Activated CD8-positive, alpha-beta T cell treated with anti-CD3 and anti-CD28 coated beads for 36 hours (primary cell): ENCODE data around the gene NCOA1. TPM values are rescaled to one million over a fixed set of nuclear protein-coding genes. Genes with fewer than 3 reads are reported as not detected.

ENCODE experiments used
- ATAC-seq: fragments of 200-7000 bp; cut with Tn5 transposase; one replicate; pipeline ENCODE4 v1.10.0; 2021; ENCODE audit warnings: mild to moderate bottlenecking, moderate library complexity
- CTCF ChIA-PET: fragments of 350-600 bp; sonication (Branson Sonifier 250); formaldehyde crosslinking; loops from one replicate; lab custom pipeline; 2021; ENCODE audit warnings: antibody characterized with exemption; lab: Charles Lee
- POLR2A ChIA-PET: fragments of 350-600 bp; sonication (Branson Sonifier 250); formaldehyde crosslinking; loops from one replicate; lab custom pipeline; 2021; ENCODE audit warnings: antibody characterized with exemption; lab: Charles Lee
- DNase-seq: peaks from one replicate; pipeline ENCODE4 v3.0.0-alpha.2; 2020
- H3K27ac Mint-ChIP-seq: one replicate; pipeline ENCODE4 v1.8.0; 2021; ENCODE audit warnings: mild to moderate bottlenecking, mixed read lengths
- H3K27me3 Mint-ChIP-seq: one replicate; pipeline ENCODE4 v1.8.0; 2021; ENCODE audit warnings: mixed read lengths
- H3K36me3 Mint-ChIP-seq: one replicate; pipeline ENCODE4 v1.8.0; 2021; ENCODE audit warnings: low read depth, mixed read lengths
- H3K4me1 Mint-ChIP-seq: one replicate; pipeline ENCODE4 v1.8.0; 2021; ENCODE audit warnings: low read depth, mixed read lengths
- H3K4me3 Mint-ChIP-seq: one replicate; pipeline ENCODE4 v1.8.0; 2021; ENCODE audit warnings: mild to moderate bottlenecking, moderate library complexity, mixed read lengths
- H3K9me3 Mint-ChIP-seq: one replicate; pipeline ENCODE4 v1.8.0; 2021; ENCODE audit warnings: mixed read lengths
- CTCF ChIP-seq: fragments of 200-600 bp; IDR thresholded peaks from one replicate; pipeline ENCODE4 v1.8.0; 2022; ENCODE audit warnings: antibody characterized with exemption, mild to moderate bottlenecking
- intact Hi-C: fragments of 100-400 bp; cut with micrococcal nuclease; formaldehyde crosslinking; loops from one replicate; pipeline ENCODE4 v1.10.0; 2022
- total RNA-seq, 2 experiments: library from RNA; stranded (reverse); gene quantifications; one replicate each; pipeline ENCODE4 v1.2.3, GENCODE V29; 2021

NCOA1 gene
- total RNA-seq, 2 experiments from 2014 or later = 16.8 to 17.1 TPM

- Mint-ChIP-seq H3K9me3 (no peaks in the 10 kb centered on the region), H3K27ac (peak overlapping the region; percentile 90), H3K4me3 (peak overlapping the region; percentile 87), H3K4me1 (peaks cover 41% of the 10 kb centered on the region), H3K36me3 (no peaks in the 10 kb centered on the region), H3K27me3 (no peaks in the 10 kb centered on the region)
- ATAC-seq (no peak), DNase-seq (no peak)
- POLR2A ChIA-PET = interaction anchor here (0.6 to 1.3 kb wide), 4 partner anchors 40 to 279 kb away, joined by 3 read pairs; no protein-coding TSS in a partner anchor
- CTCF ChIA-PET = interaction anchor here (0.9 to 3.4 kb wide), 3 partner anchors 17 to 80 kb away, joined by 3 to 12 read pairs (median 5); no protein-coding TSS in a partner anchor
- no peak for TF ChIP-seq CTCF
- intact Hi-C loops = no loop called here
These were observed 1.4 kb upstream of the NCOA1 start for GRCh38 chr2:24489465-24490180.

- Mint-ChIP-seq H3K27me3 (no peaks in the 10 kb centered on the region), H3K4me3 (peak overlapping the region; percentile 87), H3K27ac (peak overlapping the region; percentile 90), H3K4me1 (peaks cover 44% of the 10 kb centered on the region), H3K9me3 (no peaks in the 10 kb centered on the region), H3K36me3 (no peaks in the 10 kb centered on the region)
- DNase-seq (peak; percentile 27), ATAC-seq (no peak)
- TF ChIP-seq CTCF = no peak
- POLR2A ChIA-PET = interaction anchor here (0.6 to 1.5 kb wide), 4 partner anchors 35 to 217 kb away, joined by 3 to 4 read pairs (median 3); no protein-coding TSS in a partner anchor
- intact Hi-C loops = no loop called here
- CTCF ChIA-PET = interaction anchor here (1.5 to 3.4 kb wide), 3 partner anchors 17 to 80 kb away, joined by 3 to 12 read pairs (median 5); no protein-coding TSS in a partner anchor
These were observed 819 bp upstream of the NCOA1 start for GRCh38 chr2:24490181-24490689.

- no peaks in the 10 kb centered on the region for H3K9me3 Mint-ChIP-seq
- peak; percentile 29 for ATAC-seq
- ChIA-PET POLR2A (interaction anchor here (0.5 to 1.5 kb wide), 8 partner anchors 19 to 561 kb away, joined by 3 to 4 read pairs (median 4); no protein-coding TSS in a partner anchor), CTCF (interaction anchor here (0.8 to 3.4 kb wide), 3 partner anchors 15 to 36 kb away, joined by 3 to 12 read pairs (median 3); no protein-coding TSS in a partner anchor)
- H3K4me3 Mint-ChIP-seq = peak overlapping the region; percentile 75
- no peak for TF ChIP-seq CTCF
- peak; percentile 65 for DNase-seq
- no peaks in the 10 kb centered on the region for H3K27me3 Mint-ChIP-seq
- peaks cover 51% of the 10 kb centered on the region for H3K4me1 Mint-ChIP-seq
- peak overlapping the region; percentile 44 for H3K27ac Mint-ChIP-seq
- no peaks in the 10 kb centered on the region for H3K36me3 Mint-ChIP-seq
- intact Hi-C loops = no loop called here
These were observed 727 bp downstream of the NCOA1 start for GRCh38 chr2:24491542-24492420.

GRCh38 chr2:24492421-24493279, 1.6 kb downstream of the NCOA1 start:
- no peak for DNase-seq
- no peaks in the 10 kb centered on the region for H3K27me3 Mint-ChIP-seq

More at GRCh38 chr2:24492421-24493279, 1.6 kb downstream of the NCOA1 start:
- ATAC-seq = no peak
- Mint-ChIP-seq H3K27ac (peak overlapping the region; percentile 44), H3K4me1 (peaks cover 54% of the 10 kb centered on the region), H3K9me3 (no peaks in the 10 kb centered on the region), H3K36me3 (no peaks in the 10 kb centered on the region), H3K4me3 (peak overlapping the region; percentile 75)
- CTCF ChIA-PET = interaction anchor here (1.2 to 3.4 kb wide), 2 partner anchors 14 to 299 kb away, joined by 3 to 12 read pairs; no protein-coding TSS in a partner anchor
- no peak for TF ChIP-seq CTCF
- intact Hi-C loops = no loop called here
- POLR2A ChIA-PET = interaction anchor here (0.6 to 1.1 kb wide), 3 partner anchors 18 to 261 kb away, joined by 3 to 4 read pairs (median 3); no protein-coding TSS in a partner anchor
